ENCODE data around the gene SHLD3.
"Not testable (repeated sequence)": the region's sequence is repeated elsewhere in the genome, so short reads cannot be mapped to it uniquely, and the experiment has no call there.

Gene SHLD3, protein sequence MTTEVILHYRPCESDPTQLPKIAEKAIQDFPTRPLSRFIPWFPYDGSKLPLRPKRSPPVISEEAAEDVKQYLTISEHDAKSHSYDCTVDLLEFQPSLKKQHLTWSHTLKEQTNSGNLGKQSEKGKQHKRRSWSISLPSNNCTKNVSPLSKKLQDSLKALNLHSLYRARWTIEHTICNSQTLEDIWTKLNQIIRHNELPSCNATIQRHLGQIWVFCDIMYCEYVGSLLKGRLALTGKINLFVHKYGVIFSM
- 9.7 to 11.2 (median 9.7) reads per million in 3 experiments for total RNA-seq

DNA sequence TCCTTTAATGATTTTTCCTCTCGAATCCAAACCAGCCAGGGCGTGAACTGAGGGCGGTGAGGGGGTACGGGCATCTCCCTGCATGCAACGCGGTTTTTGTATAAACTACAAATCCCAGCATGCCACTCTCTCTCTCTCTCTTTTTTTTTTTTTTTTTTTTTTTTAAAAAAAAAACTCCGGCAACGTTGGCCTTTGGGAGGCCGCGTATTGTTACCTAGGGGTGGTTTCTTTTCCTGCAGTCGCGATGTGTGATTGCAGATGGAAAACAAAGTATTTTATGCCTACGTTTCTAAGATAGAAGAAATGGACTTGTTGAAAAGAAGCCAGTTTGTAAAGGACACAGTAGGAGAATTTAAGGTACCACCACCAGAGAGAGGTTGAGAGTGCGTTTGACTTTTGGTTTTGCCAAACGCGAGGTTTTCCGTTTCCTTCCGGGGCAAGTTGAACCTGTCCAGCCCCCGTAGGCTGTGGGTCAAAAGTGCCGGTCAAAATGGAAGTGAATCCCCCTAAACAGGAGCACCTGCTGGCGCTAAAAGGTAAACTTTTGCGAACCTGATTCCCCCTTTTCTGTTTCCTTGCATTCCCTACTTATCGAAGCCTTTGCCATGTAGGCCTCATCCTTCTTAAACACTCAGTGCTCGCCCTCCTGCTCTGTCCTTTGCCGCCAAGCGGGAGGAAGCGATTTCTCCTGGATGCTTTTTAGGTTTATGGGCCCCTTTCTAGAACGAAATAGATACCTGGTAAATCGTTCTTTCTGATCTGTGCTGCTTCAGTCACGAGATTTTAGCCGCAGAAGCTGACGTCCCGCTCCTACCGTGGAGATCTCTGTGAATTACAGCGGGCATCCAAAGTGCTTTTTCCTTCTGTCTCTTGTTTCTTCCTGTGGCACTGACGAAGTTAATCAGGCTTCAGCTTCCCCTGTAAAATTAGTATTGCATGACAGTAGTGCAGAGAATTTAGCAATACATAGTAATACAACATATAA lies at the start of gene SHLD3, which contains the start of gene TRAPPC13:
Gene SHLD3 (plus strand): TSS at position 457 of the 985 bp plus-strand sequence. CDS start 4,561 bp downstream, outside the sequence.
Gene TRAPPC13 (plus strand): TSS at position 457 of the 985 bp plus-strand sequence. CDS start 34 bp downstream, at position 491.
- DNase-seq: peak; percentile 91

DNA sequence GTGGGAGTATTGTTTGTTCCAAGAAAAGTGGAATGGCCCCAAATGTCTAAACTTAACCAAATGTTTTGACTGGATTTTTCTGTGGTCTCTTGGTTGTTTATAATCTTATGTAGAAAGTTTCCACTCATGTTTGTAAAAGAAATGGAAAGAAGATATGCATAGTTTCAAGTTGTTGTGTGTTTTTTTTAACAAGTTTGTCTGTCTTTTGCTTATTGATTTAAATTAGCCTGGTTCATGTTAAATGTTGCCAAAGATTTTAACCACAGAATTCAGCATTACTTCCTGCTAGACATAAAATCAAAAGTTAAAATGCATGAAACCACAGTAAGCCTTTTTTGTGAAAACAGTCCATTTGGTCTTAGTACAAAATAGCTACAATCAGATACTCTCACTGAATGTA lies 47.7 kb upstream of the SHLD3 start:
- DNase-seq: no peak

GRCh38 chr5:65588694-65589093 lies 36.1 kb upstream of the SHLD3 start:
- DNase-seq: no peak

DNA sequence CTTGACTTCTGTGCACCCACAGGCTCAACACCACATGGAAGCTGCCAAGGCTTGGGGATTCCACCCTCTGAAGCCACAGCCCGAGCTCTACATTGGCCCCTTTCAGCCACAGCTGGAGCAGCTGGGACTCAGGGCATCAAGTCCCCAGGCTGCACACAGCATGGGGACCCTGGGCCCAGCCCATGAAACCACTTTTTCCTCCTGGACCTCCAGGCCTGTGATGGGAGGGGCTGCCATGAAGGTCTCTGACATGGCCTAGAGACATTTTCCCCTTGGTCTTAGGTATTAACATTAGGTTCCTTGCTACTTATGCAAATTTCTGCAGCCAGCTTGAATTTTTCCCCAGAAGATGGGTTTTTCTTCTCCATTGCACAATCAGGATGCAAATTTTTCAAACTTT lies 23.1 kb upstream of the SHLD3 start:
- not testable (repeated sequence) for DNase-seq

- no peak for DNase-seq
Measured at GRCh38 chr5:65611524-65611923, 13.3 kb upstream of the SHLD3 start.

GRCh38 chr5:65612298-65612907 lies 12.4 kb upstream of the SHLD3 start:
- no peak for DNase-seq

GRCh38 chr5:65620021-65620420 lies 4.8 kb upstream of the SHLD3 start:
- DNase-seq: no peak

GRCh38 chr5:65621961-65622360 lies 2.9 kb upstream of the SHLD3 start:
- not testable (repeated sequence) for DNase-seq

- no peak for DNase-seq
Measured at GRCh38 chr5:65623482-65623881, 1.3 kb upstream of the SHLD3 start.

GRCh38 chr5:65624025-65624570 lies 729 bp upstream of the SHLD3 start, which contains the start of gene TRIM23:
Gene TRIM23 (minus strand): TSS chr5:65624333. CDS start chr5:65624274, 59 bp downstream.
- peak; percentile 94 for DNase-seq

DNA sequence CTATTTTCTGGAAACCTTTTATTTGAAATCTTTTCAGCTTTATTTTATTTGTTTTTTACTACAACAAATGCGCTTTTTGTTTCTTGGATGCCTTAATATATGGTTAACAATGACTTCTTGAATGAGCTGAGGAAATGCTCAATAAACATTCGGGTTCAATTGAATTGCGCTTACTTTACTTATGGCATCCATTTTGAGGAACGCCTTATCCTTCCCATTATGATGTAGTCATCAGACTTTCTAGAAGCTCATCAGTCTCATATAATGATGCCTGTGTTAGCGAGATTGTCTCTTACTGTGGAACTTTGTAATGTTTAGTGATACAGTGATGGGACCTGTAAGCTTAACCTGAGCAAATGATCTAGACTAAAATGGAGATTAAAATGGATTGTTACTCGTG lies 916 bp downstream of the SHLD3 start:
- DNase-seq: no peak

- DNase-seq: no peak
Measured at GRCh38 chr5:65630981-65631380, 6.2 kb downstream of the SHLD3 start.

DNA sequence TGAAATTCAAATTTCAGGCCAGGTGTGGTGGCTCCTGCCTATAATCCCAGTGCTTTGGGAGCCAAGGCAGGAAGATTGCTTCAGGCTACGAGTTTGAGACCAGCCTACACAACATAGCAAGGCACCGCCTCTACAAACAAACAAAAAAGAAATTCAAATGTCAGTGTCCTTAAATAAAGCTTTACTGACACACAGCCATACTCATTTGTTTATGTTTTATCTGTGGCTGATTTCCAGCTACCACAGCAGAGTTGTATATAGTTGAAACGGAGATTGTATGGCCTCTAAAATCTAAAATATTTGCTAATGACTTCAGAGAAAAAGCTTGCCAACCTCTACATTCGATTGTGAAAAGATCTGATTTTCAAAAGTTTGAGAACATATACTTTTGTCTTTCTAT lies 15.4 kb downstream of the SHLD3 start:
- DNase-seq: no peak

DNA sequence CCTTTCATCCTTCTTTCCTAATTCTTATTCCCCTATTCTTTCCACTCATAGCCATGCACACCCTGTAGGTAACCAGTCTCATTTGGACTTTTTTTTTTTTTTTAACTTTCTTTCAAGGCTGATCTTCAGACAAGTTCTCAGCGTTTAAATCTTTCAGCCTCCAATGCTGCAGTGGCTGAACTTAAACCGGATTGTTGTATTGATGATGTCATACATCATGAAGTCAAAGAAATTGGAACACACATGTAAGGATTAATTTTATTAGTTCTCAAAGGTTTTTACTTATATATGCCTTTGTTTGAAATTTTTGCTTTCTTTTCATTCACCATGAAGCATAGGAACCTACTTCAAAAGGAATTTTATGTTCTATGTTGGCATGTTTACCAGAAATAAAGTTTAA lies 22.1 kb downstream of the SHLD3 start:
- DNase-seq: no peak

GRCh38 chr5:65647941-65648340 lies 23.1 kb downstream of the SHLD3 start:
- no peak for DNase-seq

DNA sequence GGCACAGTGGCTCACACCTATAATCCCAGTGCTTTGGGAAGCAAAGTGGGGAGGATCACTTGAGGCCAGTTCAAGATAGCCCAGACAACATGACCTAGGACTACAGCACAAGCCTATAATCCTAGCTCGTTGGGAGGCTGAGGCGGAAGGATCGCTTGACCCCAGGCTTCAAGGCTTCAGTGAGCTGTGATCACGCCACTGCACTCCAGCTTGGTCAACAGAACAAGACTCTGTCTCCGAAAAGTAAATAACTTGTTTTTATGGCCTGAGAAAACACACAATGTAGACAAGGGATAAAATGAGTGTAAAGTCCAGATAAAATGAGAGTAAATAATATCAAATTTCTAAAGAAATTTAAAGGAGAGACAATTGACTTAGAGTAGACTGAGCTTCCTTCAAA lies 26.3 kb downstream of the SHLD3 start:
- DNase-seq: no peak

DNA sequence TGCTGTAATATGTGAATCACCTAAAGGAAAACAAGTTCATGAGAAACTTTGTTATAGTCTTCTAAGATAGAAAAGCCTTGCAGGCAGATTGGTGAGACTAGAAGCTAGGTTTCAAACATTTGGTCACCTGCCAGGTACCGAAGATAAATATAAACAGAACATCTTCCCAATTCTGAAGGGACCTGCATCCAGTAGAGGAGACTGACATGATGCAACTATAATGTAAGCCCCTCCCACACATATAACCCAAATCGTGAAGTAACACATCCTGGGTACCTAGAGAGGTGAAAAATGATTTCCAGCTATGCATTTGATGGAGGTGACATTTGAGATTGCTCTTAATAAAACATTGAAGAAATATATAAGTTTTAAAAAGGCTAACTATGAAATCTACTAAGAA lies 29.9 kb downstream of the SHLD3 start:
- no peak for DNase-seq

- DNase-seq: no peak
Measured at GRCh38 chr5:65663804-65664521, 39.1 kb downstream of the SHLD3 start.

GRCh38 chr5:65668696-65669095 lies 43.9 kb downstream of the SHLD3 start:
- DNase-seq: no peak

GRCh38 chr5:65672796-65673195 lies 48.0 kb downstream of the SHLD3 start:
- DNase-seq: no peak

DNA sequence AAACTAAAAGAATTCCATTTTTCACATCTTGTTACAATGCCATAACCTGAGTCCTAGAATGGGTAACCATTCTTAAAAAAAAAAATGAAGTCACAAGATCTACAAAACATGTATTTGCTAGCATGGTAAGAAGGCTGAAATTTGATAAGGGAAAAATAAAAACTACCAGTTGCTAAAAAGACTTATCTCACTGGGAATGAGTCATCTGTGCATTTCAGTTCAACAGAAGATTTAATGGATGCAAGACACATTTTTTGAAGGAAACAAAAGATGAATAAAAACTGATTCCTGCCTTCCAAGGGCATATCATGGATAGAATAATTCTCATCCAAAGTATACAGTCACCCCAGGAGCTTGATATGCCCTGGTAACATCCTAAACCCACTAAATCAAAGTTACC lies 49.9 kb downstream of the SHLD3 start:
- DNase-seq: no peak

DNA sequence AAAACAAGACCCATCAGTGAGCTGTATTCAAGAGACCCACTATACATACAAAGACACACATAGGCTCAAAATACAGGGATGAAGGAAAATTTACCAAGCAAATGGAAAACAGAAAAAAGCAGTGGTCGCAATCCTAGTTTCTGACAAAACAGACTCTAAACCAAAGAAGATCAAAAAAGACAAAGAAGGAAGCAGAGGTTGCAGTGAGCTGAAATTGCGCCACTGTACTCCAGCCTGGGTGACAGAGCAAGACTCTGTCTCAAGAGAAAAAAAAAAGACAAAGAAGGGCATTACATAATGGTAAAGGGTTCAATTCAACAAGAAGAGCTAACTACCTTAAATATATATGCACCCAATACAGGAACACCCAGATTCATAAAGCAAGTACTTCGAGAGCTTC lies 51.2 kb downstream of the SHLD3 start:
- DNase-seq: not testable (repeated sequence)
